H9 (cell line): ENCODE data around the gene DCC. TPM values are rescaled to one million over a fixed set of nuclear protein-coding genes. Genes with fewer than 3 reads are reported as not detected.

Source experiments
- DNase-seq: peaks from one replicate; pipeline ENCODE4 v3.0.0-alpha.2; 2017
- H2AFZ ChIP-seq: one replicate; pipeline ENCODE4 v1.6.1; 2013; ENCODE audit warnings: mild to moderate bottlenecking, low read length, control low read depth, moderate library complexity
- H2AK5ac ChIP-seq: 2 replicates; pipeline ENCODE4 v1.6.1; 2013; ENCODE audit warnings: low read length, control low read depth, mixed read lengths; ENCODE audit not compliant: insufficient read length
- H2BK120ac ChIP-seq: one replicate; pipeline ENCODE4 v1.6.1; 2013; ENCODE audit warnings: low read depth, mild to moderate bottlenecking, low read length, control low read depth, inconsistent platforms; ENCODE audit not compliant: poor library complexity, severe bottlenecking
- H2BK12ac ChIP-seq: 2 replicates; pipeline ENCODE4 v1.6.1; 2013; ENCODE audit warnings: low read length, control low read depth, mixed read lengths, low read depth; ENCODE audit not compliant: insufficient read length
- H2BK15ac ChIP-seq: 2 replicates; pipeline ENCODE4 v1.6.1; 2013; ENCODE audit warnings: low read depth, low read length, control low read depth
- H2BK20ac ChIP-seq: one replicate; pipeline ENCODE4 v1.6.1; 2013; ENCODE audit warnings: low read depth, mild to moderate bottlenecking, low read length, control low read depth, inconsistent platforms; ENCODE audit not compliant: poor library complexity, severe bottlenecking
- H2BK5ac ChIP-seq: 2 replicates; pipeline ENCODE4 v1.6.1; 2013; ENCODE audit warnings: low read length, control low read depth, mixed read lengths; ENCODE audit not compliant: insufficient read length
- H3K14ac ChIP-seq: 2 replicates; pipeline ENCODE4 v1.6.1; 2013; ENCODE audit warnings: low read length, control low read depth; ENCODE audit not compliant: insufficient read depth
- H3K18ac ChIP-seq: 2 replicates; pipeline ENCODE4 v1.6.1; 2013; ENCODE audit warnings: low read depth, mild to moderate bottlenecking, mixed read lengths, low read length, control low read depth; ENCODE audit not compliant: insufficient read length
- H3K23ac ChIP-seq: 2 replicates; pipeline ENCODE4 v1.6.1; 2013; ENCODE audit warnings: low read length, control low read depth, mixed read lengths, low read depth; ENCODE audit not compliant: insufficient read length
- H3K23me2 ChIP-seq: 2 replicates; pipeline ENCODE4 v1.6.1; 2013; ENCODE audit warnings: low read depth, mild to moderate bottlenecking, mixed read lengths, low read length, control low read depth; ENCODE audit not compliant: insufficient read length, poor library complexity, severe bottlenecking
- H3K27ac ChIP-seq: 2 replicates; pipeline ENCODE4 v1.5.1; 2013; ENCODE audit warnings: low read length, control low read depth, mixed read lengths, low read depth; ENCODE audit not compliant: insufficient read length
- H3K27me3 ChIP-seq: 2 replicates; pipeline ENCODE4 v1.6.1; 2013; ENCODE audit warnings: low read length, control low read depth, inconsistent platforms; ENCODE audit not compliant: insufficient read depth
- H3K4ac ChIP-seq: 2 replicates; pipeline ENCODE4 v1.6.1; 2013; ENCODE audit warnings: low read depth, mild to moderate bottlenecking, control low read depth, inconsistent platforms, low read length, moderate library complexity
- H3K4me1 ChIP-seq: 2 replicates; pipeline ENCODE4 v1.6.1; 2013; ENCODE audit warnings: low read length, control low read depth, inconsistent platforms; ENCODE audit not compliant: insufficient read depth
- H3K4me2 ChIP-seq: 2 replicates; pipeline ENCODE4 v1.6.1; 2013; ENCODE audit warnings: low read length, control low read depth, mixed read lengths; ENCODE audit not compliant: insufficient read length, insufficient read depth
- H3K56ac ChIP-seq: 2 replicates; pipeline ENCODE4 v1.6.1; 2013; ENCODE audit warnings: low read depth, mild to moderate bottlenecking, mixed read lengths, low read length, control low read depth; ENCODE audit not compliant: insufficient read length
- H3K79me1 ChIP-seq: 2 replicates; pipeline ENCODE4 v1.6.1; 2013; ENCODE audit warnings: low read depth, mild to moderate bottlenecking, moderate library complexity, low read length, control low read depth, inconsistent platforms; ENCODE audit not compliant: insufficient read depth, poor library complexity, severe bottlenecking
- H3K79me2 ChIP-seq: 2 replicates; pipeline ENCODE4 v1.6.1; 2013; ENCODE audit warnings: low read length, control low read depth, inconsistent platforms; ENCODE audit not compliant: insufficient read depth
- H3K9ac ChIP-seq: 2 replicates; pipeline ENCODE4 v1.6.1; 2013; ENCODE audit warnings: low read length, control low read depth, mixed read lengths; ENCODE audit not compliant: insufficient read length; ENCODE audit errors: extremely low read depth
- H3K9me3 ChIP-seq: one replicate; pipeline ENCODE4 v1.6.1; 2013; ENCODE audit warnings: low read depth, low read length, inconsistent platforms; ENCODE audit not compliant: control insufficient read depth
- H3T11ph ChIP-seq: one replicate; pipeline ENCODE4 v1.6.1; 2013; ENCODE audit warnings: mild to moderate bottlenecking, low read length, control low read depth, inconsistent platforms
- H4K20me1 ChIP-seq: one replicate; pipeline ENCODE4 v1.6.1; 2013; ENCODE audit not compliant: control insufficient read depth, insufficient read length, insufficient read depth
- H4K5ac ChIP-seq: 2 replicates; pipeline ENCODE4 v1.6.1; 2013; ENCODE audit warnings: low read depth, mild to moderate bottlenecking, mixed read lengths, low read length, control low read depth; ENCODE audit not compliant: insufficient read length
- H4K8ac ChIP-seq: replicated peaks from 2 replicates; pipeline ENCODE4 v1.6.1; 2013; ENCODE audit warnings: low read length, control low read depth, mixed read lengths, low read depth; ENCODE audit not compliant: insufficient read length
- H4K91ac ChIP-seq: 2 replicates; pipeline ENCODE4 v1.6.1; 2013; ENCODE audit warnings: low read depth, mild to moderate bottlenecking, moderate library complexity, mixed read lengths, low read length, control low read depth; ENCODE audit not compliant: insufficient read length
- H3K27ac Mint-ChIP-seq, 3 experiments: 2 replicates in 2 of 3; 3 replicates in 1 of 3; pipeline ENCODE4 v1.8.0; 2020 to 2021; ENCODE audit warnings: mixed read lengths in 3 of 3, mild to moderate bottlenecking in 1 of 3, moderate library complexity in 1 of 3
- H3K27me3 Mint-ChIP-seq: 2 replicates; pipeline ENCODE4 v1.8.0; 2021; ENCODE audit warnings: low read depth, mild to moderate bottlenecking, moderate library complexity, mixed read lengths
- H3K36me3 Mint-ChIP-seq, 3 experiments: 2 replicates in 2 of 3; 3 replicates in 1 of 3; pipeline ENCODE4 v1.8.0; 2020 to 2021; ENCODE audit warnings: low read depth in 3 of 3, mixed read lengths in 3 of 3; ENCODE audit not compliant: insufficient read depth in 1 of 3
- H3K4me1 Mint-ChIP-seq, 2 experiments: 2 replicates each; pipeline ENCODE4 v1.8.0; 2020; ENCODE audit warnings: mixed read lengths in 2 of 2
- H3K4me3 Mint-ChIP-seq, 2 experiments: 2 replicates in 1 of 2; 3 replicates in 1 of 2; pipeline ENCODE4 v1.8.0; 2020 to 2021; ENCODE audit warnings: mild to moderate bottlenecking in 2 of 2, mixed read lengths in 2 of 2, moderate library complexity in 1 of 2
- H3K9me3 Mint-ChIP-seq, 2 experiments: 2 replicates in 1 of 2; 3 replicates in 1 of 2; pipeline ENCODE4 v1.8.0; 2020; ENCODE audit warnings: mild to moderate bottlenecking in 2 of 2, mixed read lengths in 2 of 2, moderate library complexity in 1 of 2
- CTCF ChIP-seq: fragments of 200-600 bp; sonication (generic); conservative IDR thresholded peaks from 3 replicates; pipeline ENCODE4 v1.8.0; 2021; ENCODE audit warnings: antibody characterized with exemption, mild to moderate bottlenecking
- WGBS: extraction: QIAGEN DNeasy Blood & Tissue Kit; methylation state at CpG from one replicate; pipeline ENCODE4 v1.1.7; 2013; ENCODE audit warnings: missing lambda C conversion rate, low lambda C conversion rate, mixed read lengths; ENCODE audit not compliant: insufficient read length; ENCODE audit errors: extremely low coverage; 5-methylcytosine and 5-hydroxymethylcytosine counted together
- total RNA-seq: library from RNA; stranded (reverse); gene quantifications from 2 replicates; pipeline ENCODE4 v1.2.1, GENCODE V29; 2021

Gene DCC
- total RNA-seq, 1 experiment from 2014 or later = 0.35 TPM

DNA sequence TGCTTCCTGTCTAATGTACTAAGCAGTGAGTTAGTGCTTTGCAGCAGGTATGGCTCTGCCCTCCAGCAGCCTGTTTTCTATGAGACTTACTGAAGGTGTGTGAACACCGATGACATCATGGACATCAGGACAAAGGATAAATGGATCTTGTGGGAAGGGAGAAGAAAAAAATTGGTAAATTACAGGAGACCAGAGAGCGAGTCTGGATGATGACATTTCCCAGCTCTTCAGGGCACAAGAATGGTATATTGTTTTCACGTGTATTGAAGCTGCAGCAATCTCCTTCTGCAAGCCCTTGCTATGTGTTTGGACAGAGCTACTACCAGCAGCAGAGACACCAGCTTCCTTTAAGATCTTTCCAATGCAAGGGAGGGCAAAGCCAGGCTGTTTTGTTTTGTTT is 47.2 kb downstream of the DCC start:
- no peak for TF ChIP-seq CTCF
- Mint-ChIP-seq H3K27me3 (no peaks in the 10 kb centered on the region), H3K9me3 (no peaks in the 10 kb centered on the region; a peak in 1 of 5 replicates), H3K36me3 (no peaks in the 10 kb centered on the region), H3K27ac (no peak overlapping the region), H3K4me3 (no peak overlapping the region), H3K4me1 (no peaks in the 10 kb centered on the region)
- Histone ChIP-seq H3K56ac (no peak overlapping the region), H3K27me3 (no peaks in the 10 kb centered on the region), H3K18ac (no peak overlapping the region), H2AK5ac (no peak overlapping the region), H2BK5ac (no peak overlapping the region), H4K5ac (no peak overlapping the region), H3K23ac (no peak overlapping the region), H3K79me1 (no peaks in the 10 kb centered on the region), H3K4me1 (no peaks in the 10 kb centered on the region), H4K8ac (no peak overlapping the region), H3K27ac (no peak overlapping the region), H2BK20ac (no peak overlapping the region), H3K4me2 (no peak overlapping the region), H4K91ac (no peak overlapping the region), H3K14ac (no peak overlapping the region), H3K9ac (no peak overlapping the region), H2BK120ac (no peak overlapping the region), H3T11ph (no peak overlapping the region), H2AFZ (no peak overlapping the region), H3K4ac (no peak overlapping the region), H3K23me2 (no peaks in the 10 kb centered on the region), H2BK12ac (no peak overlapping the region), H4K20me1 (no peaks in the 10 kb centered on the region), H3K79me2 (no peaks in the 10 kb centered on the region), H3K9me3 (no peaks in the 10 kb centered on the region), H2BK15ac (no peak overlapping the region)
- no peak for DNase-seq
- no CpG with 5 or more reads among the region's 3 CpGs for WGBS
